M059J (cell line): ENCODE measurements around the gene SMARCD2. TPM values are rescaled to one million over a fixed set of nuclear protein-coding genes. Genes with fewer than 3 reads are reported as not detected.

Experiments used
- DNase-seq: peaks from one replicate; pipeline ENCODE4 v3.0.0-alpha.2; 2012; ENCODE audit warnings: low read depth
- total RNA-seq: library from RNA; depleted of rRNA; stranded (reverse); fragments of >200 nt; shearing (Covaris generic); gene quantifications from 2 replicates; pipeline ENCODE4 v1.2.3, GENCODE V29; 2014

The SMARCD2 gene
- total RNA-seq, 1 experiment from 2014 or later: 81.1 TPM

DNA sequence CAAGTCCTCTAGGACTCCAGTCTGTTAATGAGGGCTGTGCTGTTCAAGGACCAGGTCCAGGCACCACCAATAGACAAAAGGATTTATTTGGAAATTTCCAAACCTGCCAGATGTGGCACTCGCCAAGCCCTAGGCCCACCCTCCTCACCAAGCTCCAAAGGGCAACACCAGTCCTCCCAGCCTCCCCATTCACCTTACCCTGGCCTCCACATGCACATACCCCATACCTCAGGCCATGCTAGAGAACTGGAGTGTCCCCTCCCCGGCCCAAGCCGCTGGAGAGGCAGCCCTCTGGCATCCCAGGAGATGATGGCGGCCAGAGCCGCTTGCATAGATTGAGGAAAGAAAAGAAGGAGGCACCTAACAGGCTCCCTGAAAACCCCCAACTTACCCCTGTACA is 10.5 kb downstream of the SMARCD2 start:
- DNase-seq: no peak

- no peak for DNase-seq
Measured at GRCh38 chr17:63831505-63831904, 11.0 kb downstream of the SMARCD2 start.

GRCh38 chr17:63830904-63831491 is 11.5 kb downstream of the SMARCD2 start:
- no peak for DNase-seq

DNA sequence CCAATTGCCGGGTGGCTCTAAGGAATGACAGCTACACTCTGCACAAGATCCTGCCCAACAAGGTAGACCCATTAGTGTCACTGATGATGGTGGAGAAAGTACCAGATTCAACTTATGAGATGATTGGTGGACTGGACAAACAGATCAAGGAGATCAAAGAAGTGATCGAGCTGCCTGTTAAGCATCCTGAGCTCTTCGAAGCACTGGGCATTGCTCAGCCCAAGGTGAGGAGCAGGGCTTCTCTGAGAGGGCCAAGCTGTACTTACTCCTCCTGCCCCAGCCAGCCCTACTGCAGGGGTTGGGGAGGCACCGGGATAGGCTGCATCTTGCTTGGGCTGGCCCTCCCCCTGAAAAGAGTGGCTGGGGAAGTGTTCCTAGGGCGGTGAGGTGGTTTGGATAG is 12.2 kb downstream of the SMARCD2 start:
- no peak for DNase-seq

DNA sequence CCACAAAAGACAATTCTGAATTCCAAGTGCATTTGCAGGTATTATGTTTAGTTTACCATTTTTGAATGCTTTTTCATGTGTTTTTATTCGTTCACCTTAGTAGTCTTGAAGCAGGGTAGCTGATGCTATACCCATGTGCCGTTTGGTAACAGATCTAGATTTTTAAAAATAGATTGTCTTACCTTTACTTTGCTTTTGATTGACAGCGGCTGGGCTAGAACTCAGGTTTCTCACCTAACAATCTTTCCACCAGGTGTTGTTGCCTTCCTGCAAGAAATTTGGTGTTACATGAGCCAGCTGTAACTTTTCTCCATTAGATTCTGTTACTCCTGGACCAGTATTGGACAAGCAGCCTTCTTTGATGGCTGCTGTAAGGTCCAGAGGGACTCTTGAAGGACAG is 13.5 kb downstream of the SMARCD2 start:
- DNase-seq: no peak

DNA sequence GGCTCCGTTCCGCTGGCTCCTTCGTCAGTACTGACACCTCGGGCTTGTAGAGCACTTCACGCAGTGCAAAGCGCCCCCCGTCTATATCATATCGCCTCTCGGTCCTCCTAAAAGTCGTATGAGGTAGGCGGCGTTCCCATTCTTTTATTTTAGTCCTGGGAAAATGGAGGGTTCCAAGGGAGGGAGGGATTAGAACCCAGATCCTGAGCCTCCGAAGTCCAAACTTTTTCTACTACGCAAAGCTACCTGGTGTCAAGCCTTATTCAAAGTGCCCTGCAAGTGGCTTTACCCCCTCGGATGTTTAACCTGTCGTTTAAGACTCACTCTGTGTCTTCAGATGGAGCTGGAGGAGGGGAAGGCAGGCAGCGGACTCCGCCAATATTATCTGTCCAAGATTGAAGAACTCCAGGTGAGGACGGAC is 14.7 kb downstream of the SMARCD2 start:
- no peak for DNase-seq

- DNase-seq: peak; percentile 93
Measured at GRCh38 chr17:63827002-63827800, 15.3 kb downstream of the SMARCD2 start, which contains the start of the genes FTSJ3 and PSMC5. TSS of gene FTSJ3 (minus strand) at chr17:63827663. CDS start at chr17:63826902, 761 bp downstream. TSS of gene PSMC5 (plus strand) at chr17:63827431. CDS start at chr17:63827491, 60 bp downstream.

DNA sequence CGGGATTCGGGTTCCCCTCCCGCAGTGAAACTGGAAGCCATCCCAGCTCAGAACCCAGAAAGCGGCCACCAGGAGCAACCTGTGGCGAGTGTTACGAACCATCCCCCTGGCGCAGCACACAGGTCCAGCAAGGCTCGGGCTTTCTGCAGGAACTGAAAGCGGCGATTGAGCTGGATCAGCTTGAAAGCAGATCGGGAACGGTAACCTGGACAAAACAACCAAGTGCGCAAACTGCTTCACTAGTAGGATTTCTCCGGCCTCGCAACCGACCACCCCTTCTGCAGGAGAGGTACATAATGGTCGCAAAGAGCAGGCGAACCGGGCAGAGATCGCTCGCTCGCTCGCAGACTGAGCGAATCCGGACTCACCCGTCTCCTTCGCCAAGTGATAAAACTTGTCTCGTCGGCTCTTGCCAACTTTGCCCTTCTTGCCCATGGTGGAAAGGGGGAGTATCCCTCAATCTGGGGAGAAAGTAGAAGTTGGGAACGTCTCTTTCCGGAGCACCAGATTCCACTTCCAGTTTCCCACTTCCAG is 15.9 kb downstream of the SMARCD2 start:
- peak; percentile 45 for DNase-seq

GRCh38 chr17:63824362-63824761 is 18.1 kb downstream of the SMARCD2 start:
- DNase-seq: no peak

DNA sequence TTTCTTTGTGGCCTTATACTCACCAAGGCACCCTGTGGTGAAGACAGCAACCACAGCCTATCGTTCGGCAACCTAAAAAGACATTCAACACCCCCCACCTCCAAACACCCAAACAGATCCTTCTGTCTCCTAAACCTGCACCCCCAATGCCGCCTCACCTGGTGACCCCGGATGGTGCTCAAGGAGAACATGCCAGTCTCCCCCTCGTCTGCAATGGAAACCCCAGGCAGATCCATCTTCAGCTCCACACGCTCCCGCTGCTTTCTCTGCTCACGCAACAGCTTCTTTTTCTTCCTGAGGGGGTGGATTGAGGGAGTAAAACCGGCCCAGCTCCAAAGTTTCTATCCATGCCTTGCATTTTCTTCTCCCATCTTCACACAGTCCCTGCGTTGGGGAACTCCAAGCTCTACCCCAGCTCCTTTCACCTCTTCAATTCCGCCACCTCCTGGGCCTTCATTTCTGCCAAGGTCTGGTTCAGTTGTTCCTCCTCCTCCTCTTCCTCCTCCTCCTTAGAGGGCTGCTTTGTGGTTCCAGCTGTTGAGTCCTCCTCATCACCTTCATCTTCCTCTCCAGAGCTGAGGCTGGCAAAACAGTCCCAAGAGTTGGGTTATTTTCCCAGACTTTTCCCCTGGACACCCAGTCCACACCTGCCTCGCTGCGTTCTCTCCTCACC is 18.7 kb downstream of the SMARCD2 start:
- DNase-seq: no peak

DNA sequence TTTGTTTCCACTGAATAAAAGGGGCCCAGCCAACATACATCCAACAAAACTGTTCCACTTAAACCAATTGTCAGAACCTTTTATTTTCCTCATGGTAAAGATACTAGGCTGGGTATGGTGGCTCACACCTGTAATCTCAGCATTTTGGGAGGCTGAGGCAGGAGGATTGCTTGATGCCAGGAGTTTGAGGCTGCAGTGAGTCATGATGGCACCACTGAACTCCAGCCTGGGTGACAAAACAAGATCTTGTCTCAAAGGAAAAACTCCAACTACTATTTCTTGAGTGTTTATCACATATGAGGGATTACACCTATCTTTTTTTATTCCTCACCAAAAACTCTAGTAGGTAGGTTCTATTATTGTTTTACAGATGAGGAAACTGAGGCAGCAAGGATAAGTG is 19.9 kb downstream of the SMARCD2 start:
- DNase-seq: no peak

GRCh38 chr17:63821804-63822203 is 20.7 kb downstream of the SMARCD2 start:
- DNase-seq: no peak

- DNase-seq: no peak
Measured at GRCh38 chr17:63820963-63821561, 21.4 kb downstream of the SMARCD2 start.

DNA sequence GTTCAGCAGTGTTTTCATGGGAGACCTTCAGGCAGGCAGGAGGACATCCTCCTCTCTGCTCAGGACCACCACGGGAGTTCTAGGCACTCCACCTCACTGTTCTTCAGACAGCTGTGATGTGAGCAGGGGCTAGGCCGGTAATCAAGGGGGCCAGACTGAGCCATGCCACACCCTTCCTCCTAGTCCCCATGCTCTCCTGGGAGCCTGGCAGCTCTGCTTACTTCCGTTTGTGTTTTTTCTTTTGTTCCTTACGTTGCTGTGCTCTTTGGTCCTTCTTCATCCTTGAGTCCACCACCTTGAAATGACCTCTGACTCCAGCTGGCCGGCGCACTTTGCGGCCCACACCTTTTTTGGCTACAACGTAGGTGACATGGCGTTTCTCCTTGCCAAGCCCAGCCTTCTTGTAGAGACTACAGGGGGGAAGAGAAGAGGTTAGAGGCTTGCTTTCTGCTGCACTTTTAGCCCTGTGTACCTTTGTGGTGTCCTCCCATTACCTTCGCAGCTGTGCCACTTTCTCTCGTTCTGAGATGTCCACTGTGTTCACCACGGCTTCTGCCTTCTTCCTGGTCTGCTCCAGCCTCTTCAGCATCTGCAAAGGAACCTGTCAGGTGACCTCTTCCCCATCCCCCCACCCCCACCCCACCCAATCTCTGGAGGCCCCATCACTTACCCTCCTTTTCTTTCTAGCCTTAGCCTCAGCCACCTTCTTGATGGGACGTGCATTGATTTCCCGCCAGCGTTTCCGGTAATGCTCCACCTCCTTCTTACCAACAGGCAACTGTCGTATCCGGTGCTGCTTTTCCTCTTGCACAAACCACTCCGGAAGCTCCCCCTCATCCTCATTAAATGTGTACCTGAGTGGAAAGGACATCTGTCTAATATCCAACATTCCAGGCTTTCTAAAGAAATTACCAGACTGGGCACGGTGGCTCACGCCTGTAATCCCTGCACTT is 22.6 kb downstream of the SMARCD2 start:
- DNase-seq: no peak

DNA sequence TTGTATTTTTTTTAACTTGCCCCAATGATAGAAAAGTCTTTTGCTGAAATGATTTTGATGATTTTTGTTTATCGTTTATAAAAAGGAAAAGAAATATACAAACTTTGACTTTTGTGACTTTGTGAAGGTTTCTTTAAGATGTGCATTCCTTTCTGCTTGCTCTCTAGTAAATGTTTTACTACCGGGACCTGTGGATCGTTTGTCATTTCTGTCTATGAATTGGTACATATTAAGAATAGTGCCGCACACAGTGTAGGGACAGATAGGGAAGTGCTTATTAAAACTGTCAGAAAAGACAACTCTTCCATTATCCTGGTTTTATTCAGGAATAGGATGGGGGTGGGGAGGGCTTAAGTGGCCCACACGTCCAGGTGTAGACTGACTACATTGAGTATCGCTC is 23.4 kb downstream of the SMARCD2 start:
- no peak for DNase-seq

DNA sequence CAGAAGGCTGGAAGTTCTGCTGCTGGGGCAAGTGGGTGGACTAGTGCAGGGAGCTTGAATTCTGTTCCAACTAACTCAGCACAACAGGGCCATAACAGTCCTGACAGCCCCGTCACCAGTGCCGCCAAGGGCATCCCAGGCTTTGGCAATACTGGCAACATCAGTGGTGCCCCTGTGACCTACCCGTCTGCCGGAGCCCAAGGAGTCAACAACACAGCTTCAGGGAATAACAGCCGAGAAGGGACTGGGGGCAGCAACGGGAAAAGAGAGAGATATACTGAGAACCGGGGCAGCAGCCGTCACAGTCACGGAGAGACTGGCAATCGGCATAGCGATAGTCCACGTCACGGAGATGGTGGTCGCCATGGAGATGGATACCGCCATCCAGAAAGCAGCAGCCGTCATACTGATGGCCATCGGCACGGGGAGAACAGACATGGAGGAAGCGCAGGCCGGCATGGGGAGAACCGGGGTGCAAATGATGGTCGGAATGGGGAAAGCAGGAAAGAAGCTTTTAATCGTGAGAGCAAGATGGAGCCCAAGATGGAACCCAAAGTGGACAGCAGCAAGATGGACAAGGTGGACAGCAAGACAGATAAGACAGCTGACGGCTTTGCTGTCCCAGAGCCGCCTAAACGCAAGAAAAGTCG is 24.6 kb downstream of the SMARCD2 start:
- no peak for DNase-seq

DNA sequence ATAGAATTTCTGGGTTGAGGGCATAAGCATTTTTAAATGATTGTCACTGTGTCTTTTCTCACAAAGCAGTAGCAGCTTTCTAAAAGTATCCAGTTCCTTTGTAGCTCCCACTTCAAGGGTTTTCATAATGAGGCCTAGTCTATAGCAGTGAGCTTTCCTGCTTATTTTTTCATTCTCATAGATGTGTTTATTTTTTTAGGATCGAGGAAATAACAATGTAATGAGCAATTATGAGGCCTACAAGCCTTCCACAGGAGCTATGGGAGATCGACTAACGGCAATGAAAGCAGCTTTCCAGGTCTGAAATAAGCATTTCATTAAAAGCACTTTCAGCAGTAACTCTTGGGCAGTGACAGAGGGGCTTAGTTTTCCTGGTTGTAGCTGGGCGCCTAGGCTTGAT is 25.8 kb downstream of the SMARCD2 start:
- peak; percentile 26 for DNase-seq

DNA sequence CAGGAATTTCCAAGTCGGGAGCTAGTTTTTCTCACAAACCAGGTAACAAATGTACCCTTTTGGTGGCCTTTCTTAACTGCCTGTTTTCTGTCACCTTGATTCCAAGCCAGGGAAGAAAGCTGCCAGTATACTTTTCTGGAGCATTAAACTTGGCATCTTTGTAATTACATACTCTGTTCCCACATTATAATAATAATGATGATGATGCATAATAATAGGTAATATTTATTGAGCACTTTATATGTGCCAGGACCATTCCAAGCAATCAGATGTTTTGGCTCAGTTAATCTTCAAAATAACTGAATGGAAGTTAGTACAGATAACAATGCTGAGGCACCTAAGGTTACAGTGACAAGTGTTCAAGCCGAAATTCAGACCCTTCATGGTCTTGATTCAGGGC is 26.4 kb downstream of the SMARCD2 start:
- no peak for DNase-seq

DNA sequence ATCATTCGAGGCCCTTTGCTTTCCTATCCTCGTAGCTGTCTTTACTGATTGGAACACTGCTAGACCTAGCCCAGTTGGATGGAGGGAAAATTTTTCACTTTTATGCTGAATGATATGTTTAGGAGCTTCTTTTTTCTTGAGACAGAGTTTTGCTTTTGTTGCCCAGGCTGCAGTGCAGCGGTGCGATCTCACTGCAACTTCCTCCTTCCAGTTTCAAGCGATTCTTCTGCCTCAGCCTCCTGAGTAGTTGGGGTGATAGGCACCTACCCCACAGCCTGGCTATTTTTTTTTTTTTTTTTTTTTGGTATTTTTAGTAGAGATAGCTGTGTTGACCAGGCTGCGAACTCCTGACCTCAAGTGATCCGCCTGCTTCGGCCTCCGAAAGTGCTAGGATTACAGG is 32.5 kb downstream of the SMARCD2 start:
- DNase-seq: no peak

DNA sequence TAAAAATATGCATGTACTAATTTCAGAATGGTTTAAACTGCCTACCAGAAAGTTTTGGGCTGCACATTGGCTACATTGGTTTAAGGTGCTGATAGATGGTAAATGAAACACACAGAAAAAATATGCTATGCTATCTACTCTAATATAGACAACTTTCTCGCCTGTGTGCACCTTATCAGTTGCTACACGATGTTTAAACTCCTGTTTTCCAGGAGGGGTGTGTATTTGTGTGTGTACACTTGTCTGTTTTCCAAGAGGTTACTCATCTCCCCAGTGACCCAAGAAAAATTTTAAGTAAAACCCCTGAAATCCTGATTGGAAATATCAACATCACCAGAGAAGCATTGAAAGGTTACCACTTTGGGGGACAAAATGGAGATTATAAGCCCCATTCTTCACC is 36.9 kb downstream of the SMARCD2 start:
- no peak for DNase-seq
